PFSK-1 (cell line): Measurements from ENCODE around the gene TSPYL6.

Source experiments
- FOXP2 ChIP-seq: optimal IDR thresholded peaks from 2 replicates; pipeline ENCODE3; 2011; ENCODE audit warnings: borderline replicate concordance, control low read depth, inconsistent platforms; ENCODE audit not compliant: insufficient read depth; ENCODE audit errors: extremely low read length, extremely low read depth
- POLR2AphosphoS5 ChIP-seq: IDR thresholded peaks from 2 replicates; pipeline ENCODE4 v1.6.1; 2012; ENCODE audit warnings: low read depth, mild to moderate bottlenecking, control low read depth, low read length, moderate library complexity
- REST ChIP-seq, 2 experiments: IDR thresholded peaks; 2 replicates each; pipeline versions ENCODE4 v1.6.1 to v1.8.0; 2011 to 2012; ENCODE audit warnings: low read depth in 2 of 2, low read length in 2 of 2, control low read depth in 1 of 2, inconsistent platforms in 1 of 2, mild to moderate bottlenecking in 1 of 2, moderate library complexity in 1 of 2; ENCODE audit not compliant: insufficient read depth in 1 of 2
- SIN3A ChIP-seq: IDR thresholded peaks from 2 replicates; pipeline ENCODE4 v1.6.1; 2012; ENCODE audit warnings: mild to moderate bottlenecking, low read length, moderate library complexity, borderline replicate concordance; ENCODE audit not compliant: insufficient read depth
- TAF1 ChIP-seq: IDR thresholded peaks from 2 replicates; pipeline ENCODE4 v1.6.1; 2012; ENCODE audit warnings: low read length, control low read depth, borderline replicate concordance; ENCODE audit not compliant: insufficient read depth

Gene TSPYL6

DNA sequence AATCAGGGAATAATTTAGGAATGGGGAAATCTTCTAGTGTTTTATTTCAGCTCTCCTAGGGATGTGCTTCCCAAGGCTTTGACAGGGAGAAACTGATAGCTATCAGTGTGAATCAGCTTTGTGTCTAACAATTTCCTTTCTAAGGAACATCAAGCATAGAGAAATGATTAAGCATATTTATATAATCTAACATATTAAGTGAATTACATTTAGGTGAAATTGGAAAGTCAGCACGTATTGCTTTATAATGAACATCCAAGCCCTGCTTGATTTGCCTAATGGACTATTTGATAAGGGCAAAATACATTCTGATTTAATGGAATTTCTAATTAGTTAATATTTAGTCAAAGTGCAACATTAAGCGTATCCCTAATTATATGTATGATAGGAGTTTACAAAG, 19.5 kb upstream of the TSPYL6 start:
- no peak for TF ChIP-seq SIN3A
- no peak for TF ChIP-seq REST (IDR thresholded peaks at IDR 0.05; ENCODE audit: insufficient read depth in 1 of 2, low read depth in 2 of 2, low read length in 2 of 2)
- no peak for TF ChIP-seq FOXP2
- no peak for TF ChIP-seq TAF1
- no peak for TF ChIP-seq POLR2AphosphoS5

- TF ChIP-seq REST (IDR thresholded peaks at IDR 0.05; ENCODE audit: insufficient read depth in 1 of 2, low read depth in 2 of 2, low read length in 2 of 2) (no peak), TAF1 (no peak), FOXP2 (no peak), SIN3A (no peak), POLR2AphosphoS5 (no peak)
Measured at GRCh38 chr2:54274781-54275242, 18.8 kb upstream of the TSPYL6 start.

GRCh38 chr2:54271843-54272627, 16.0 kb upstream of the TSPYL6 start:
- TF ChIP-seq REST (IDR thresholded peaks at IDR 0.05; ENCODE audit: insufficient read depth in 1 of 2, low read depth in 2 of 2, low read length in 2 of 2) (no peak), FOXP2 (no peak), SIN3A (no peak), TAF1 (no peak), POLR2AphosphoS5 (no peak)

GRCh38 chr2:54271189-54271588, 15.2 kb upstream of the TSPYL6 start:
- no peak for TF ChIP-seq REST (IDR thresholded peaks at IDR 0.05; ENCODE audit: insufficient read depth in 1 of 2, low read depth in 2 of 2, low read length in 2 of 2)
- no peak for TF ChIP-seq POLR2AphosphoS5
- no peak for TF ChIP-seq SIN3A
- TF ChIP-seq FOXP2 = no peak
- TF ChIP-seq TAF1 = no peak
